HG03460 (cell line): ENCODE data around the gene NAGA.
A peak's percentile ranks its signal among the peaks of the same experiment; 100 is the strongest.
"Not testable (repeated sequence)": the region's sequence is repeated elsewhere in the genome, so short reads cannot be mapped to it uniquely, and the experiment has no call there.

Experiments used
- ATAC-seq: cut with Tn5 transposase; IDR thresholded peaks from one replicate; pipeline ENCODE4 v1.9.1; 2021; ENCODE audit not compliant: unreplicated experiment

The NAGA gene

DNA sequence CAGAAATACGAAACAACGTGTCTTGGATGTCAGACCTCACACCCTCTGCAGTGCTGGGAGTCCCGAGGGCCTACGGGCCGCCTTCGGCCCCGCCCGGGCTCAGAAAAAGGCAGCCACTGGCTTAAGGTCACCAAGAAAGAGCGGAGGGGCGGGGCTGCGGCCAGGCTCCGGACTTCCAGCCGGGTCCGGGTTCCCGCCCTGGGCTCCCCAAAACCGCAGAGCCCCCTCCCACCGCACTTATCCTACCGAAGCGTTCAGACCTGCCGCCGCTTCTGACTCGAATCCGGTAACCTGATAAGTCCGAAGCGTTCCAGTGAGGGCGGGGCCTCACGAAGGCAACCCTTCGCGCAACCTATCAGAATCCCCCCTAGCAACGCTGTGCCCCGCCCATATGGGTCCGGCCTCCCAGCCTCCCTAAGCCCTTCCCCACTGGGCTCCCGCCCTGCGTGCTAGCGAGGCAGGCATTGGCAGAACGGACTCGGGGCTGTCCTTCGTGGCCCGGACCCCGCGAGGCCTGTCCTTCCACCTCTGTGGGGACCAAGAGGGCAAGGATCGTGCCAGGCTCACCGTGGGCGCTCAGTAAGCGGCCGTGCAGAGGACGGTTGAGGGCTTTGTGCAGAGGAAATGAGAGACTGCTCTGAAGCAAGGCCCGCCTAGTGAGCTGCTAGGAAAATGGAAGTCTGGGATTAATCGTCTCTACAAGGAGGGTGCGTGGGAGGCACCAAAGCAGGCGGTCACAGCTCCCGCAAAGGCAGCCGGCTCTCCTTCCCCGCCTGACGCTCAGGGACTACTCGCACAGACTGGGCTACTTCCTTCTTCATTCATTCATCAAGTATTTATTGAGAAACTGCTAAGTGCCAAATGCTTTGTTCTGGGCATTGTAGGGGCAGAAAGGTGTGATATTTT lies at the start of gene NAGA:
TSS of gene NAGA (minus strand) at position 296 of the 906 bp plus-strand sequence. CDS start 515 bp downstream, outside the sequence.
- peak; percentile 85 for ATAC-seq

DNA sequence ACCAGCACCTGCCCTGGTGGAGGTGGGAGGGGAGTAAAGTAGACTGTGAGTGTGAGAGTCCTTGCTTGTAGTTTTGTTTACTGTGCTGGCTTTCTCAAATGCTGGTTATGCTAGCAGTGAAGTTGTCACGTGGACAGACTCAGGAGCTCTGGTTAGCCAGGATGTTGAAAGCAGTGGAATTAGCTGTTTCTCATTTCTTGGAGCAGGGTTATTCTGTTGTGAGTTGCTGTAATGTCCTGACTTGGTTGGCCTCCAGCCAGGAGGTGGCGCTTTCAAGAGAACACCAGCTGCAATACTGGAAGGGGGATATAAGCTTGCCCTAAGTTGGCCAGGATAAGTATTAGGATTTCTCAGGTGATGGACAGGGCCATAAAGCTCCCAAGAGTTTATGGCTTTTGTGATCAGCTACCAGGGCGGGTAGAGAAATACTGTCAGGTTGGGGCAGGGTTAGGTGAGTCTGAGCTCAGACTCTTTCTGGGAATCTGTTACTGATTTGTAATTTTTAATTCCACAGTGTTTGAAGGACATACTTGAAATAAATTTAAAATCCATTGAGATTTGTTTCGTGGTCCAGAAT lies 46.3 kb upstream of the NAGA start:
- no peak for ATAC-seq

DNA sequence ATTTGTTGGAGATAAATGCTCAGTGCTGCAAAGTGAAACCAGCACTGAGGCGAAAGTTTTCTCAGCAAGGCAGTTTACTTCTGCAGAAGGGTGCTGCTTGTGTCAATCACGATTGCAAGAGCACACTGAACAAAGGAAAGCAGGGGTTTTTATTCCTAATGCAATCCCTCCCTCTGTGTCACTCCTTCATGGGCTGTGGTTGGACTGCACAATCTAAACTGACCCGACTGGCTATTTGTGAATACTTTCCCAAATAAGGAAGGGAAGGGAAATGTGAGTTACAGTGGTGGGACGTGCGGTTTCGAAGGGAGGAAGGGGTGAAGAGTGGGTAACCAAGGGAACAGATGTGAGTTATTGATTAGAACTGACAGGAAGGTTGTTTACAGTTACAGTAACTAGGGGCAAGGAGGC lies 44.8 kb upstream of the NAGA start:
- not testable (repeated sequence) for ATAC-seq

DNA sequence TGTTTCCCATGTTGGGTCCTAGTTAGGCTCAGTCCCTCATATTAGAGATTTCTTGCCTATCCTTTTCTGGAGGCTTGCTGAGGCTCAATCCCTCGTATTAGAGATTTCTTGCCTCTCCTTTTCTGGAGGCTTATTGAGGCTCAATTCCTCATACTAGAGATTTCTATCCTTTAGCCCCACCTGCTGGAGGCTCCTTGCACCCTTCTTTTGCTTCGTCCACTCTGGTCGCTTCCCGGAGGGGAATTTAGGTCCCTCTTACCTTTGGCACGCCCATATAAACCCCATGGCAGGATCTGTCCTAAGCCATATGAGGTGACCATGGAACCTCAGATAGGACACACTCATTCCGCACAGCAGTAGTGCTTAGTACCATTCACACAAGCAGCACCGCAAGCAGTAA lies 44.1 kb upstream of the NAGA start:
- ATAC-seq, result no peak

DNA sequence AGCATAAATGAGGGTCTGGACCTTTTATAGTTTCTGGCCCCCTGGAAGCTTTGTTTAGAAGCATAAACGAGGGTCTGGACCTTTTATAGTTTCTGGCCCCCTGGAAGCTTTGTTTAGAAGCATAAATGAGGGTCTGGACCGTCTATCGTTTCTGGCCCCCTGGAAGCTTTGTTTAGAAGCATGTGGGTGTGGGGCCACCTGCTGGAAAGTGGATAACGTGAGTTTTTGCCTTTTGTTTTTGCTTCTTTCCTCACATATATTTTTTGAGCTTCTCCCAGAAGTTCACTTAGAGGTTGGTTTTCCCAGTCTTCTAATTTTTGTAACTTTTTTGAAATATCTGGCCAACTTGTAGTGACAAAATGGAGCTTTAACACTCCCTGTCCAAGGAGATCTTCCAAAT lies 42.2 kb upstream of the NAGA start:
- ATAC-seq, result not testable (repeated sequence)

DNA sequence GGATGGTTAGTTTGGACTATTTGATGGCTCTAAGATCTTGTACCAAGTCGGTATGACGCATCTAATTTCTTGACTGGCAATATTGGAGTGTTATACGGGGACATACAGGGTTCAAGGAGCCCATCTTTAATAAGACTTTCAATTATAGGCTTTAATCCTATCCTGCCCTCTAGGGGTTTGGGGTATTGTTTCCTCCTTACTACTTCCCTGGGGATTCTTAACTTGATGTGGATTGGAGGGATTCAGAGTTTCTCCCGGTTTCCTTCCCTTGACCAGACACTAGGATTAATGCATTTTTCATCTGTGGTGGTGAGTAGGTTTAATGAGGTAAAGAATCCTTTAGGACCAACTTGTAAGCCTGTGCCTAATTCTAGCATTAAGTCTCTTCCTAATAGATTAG lies 41.2 kb upstream of the NAGA start:
- no peak for ATAC-seq

DNA sequence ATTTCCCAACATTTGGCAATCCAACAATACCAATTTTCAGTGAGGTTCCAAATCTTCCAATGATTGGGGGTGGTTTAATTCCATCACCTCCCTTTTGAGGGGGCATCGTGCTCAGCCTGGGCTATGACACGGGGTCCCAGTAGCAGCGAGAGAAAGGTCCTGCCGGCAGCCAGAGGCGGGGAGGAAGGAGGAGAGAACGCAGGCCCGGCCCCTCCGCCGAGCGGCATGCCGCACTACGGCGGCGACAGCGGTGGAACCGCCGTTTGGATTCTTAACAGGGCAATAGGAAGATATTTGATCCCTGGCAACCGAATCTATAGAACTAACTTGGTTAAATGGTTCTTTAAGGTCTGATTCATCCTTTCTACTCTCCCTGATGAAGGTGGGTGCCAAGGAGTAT lies 38.2 kb upstream of the NAGA start:
- no peak for ATAC-seq

DNA sequence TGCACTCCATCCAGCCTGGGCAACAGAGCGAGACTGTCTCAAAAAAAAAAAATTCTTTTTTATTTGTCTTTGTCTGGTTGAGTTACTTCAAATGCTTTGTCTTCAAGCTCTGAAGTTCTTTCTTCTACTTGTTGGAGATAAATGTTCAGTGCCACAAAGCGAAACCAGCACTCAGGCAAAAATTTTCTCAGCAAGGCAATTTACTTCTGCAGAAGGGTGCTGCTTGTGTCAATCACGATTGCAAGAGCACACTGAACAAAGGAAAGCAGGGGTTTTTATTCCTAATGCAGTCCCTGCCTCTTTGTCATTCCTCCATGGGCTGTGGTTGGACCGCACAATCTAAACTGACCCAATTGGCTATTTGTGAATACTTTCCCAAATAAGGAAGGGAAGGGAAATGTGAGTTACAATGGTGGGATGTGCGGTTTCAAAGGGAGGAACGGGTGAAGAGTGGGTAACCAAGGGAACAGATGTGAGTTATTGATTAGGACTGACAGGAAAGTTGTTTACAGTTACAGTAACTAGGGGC lies 33.8 kb upstream of the NAGA start:
- ATAC-seq, result not testable (repeated sequence)

DNA sequence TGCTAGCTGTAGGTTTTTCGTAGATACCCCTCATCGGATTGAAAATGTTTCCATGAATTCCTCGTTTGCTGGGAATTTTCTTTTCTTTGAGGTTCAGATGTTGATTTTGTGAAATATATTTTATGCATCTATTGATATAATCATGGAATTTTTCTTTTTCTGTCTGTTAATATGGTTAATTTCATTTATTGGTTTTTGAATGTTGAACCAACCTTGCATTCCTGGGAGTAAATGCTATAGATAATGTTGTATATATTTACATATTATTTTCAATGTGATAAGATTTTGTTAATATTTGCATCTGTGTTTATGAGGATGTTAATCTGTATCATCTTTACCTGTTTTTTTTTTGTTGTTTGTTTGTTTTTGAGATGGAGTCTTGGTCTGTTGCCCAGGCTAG lies 30.6 kb upstream of the NAGA start:
- ATAC-seq, result no peak

DNA sequence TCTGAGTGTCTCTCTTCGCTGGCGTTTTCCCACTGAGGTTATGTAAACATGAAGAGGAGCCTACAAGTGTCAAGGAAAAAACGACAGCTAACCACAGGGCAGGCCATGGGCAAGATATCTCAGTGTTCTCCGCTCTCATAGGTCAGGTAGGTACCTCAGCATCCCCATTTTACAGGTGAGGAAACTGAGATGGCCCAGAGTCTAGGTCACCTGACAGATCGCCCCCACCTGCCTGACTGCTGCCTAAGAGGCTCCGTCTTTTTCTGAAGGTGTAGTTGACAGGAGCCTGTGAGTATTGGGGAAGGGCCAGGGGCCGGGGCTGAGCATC lies 20.8 kb upstream of the NAGA start:
- no peak for ATAC-seq

DNA sequence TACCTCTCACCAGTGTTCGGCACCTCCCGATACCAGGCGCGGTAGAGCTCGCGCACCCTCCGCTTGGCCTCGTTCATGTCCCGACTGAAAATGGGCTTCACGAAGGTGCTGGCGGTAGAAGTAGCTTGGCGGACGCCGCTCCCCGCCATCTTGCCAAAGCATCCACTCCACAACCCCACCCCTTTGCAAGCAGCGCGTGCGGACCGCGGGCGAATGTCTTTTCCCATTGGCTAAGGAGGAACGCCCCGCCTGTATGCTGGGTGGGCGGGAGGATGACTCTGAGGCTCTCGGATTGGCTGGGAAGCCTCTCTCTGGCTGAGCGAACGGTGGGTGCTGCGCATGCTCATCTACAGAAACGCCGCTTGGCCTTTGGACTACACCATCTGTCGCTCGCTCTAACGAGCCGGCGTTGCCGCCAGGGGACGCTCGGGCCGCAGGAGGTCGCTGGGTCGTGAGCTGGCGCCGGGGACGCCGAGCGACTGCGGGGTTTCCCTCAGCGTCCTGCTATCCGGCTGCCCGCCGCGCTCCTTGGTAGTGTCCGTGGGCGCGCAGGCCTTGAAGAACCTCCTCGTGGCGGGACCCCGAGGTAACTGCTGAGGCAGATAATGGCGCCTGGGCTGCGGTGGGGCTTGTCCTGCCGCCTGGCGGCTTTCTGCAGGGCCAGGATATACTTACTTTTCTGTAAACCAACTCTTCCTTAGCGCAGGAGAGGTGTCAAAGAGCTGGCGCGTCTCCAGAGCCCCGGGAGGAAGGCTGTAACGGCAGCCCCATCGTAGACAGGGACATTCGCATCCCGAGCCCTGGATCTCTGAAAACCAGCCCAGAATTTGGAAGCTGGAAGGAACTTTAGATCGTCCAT lies 20.2 kb upstream of the NAGA start, which contains the start of gene NDUFA6:
TSS of gene NDUFA6 (minus strand) at position 177 of the 859 bp plus-strand sequence. CDS start at position 149, 28 bp downstream.
- peak; percentile 85 for ATAC-seq

DNA sequence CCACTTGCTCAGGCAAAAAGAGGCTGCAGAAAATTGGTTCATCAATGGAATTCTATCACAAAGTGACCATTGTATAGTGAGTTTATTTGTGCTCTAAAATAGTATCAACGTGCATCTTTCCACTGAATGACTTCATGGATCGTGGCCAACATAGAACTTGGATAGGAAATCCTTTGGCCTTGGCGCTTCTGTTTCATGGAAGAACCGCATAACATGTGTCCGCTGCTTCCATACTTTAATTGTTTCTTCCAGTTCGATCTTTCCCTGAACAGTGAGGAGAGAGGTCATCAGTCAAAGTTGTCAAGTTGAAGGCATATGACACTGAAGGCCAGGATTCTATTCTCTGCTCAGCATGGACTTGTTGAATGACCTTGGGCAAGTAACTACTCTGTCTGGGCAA lies 15.4 kb upstream of the NAGA start:
- no peak for ATAC-seq

DNA sequence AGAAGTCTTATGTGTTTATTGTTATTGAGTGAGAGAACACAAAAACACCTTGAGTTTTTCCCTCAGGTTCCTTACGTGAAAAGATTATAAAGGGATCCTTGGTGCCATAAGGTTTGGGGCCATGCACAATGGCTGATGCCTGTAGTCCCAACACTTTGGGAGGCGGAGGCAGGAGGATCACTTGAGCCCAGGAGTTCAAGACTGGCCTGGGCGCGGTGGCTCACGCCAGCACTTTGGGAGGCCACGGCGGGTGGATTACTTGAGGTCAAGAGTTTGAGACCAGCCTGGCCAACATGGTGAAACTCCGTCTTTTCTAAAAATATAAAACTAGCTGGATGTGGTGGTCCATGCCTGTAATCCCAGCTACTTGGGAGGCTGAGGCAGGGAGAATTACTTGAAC lies 14.3 kb upstream of the NAGA start:
- no peak for ATAC-seq

DNA sequence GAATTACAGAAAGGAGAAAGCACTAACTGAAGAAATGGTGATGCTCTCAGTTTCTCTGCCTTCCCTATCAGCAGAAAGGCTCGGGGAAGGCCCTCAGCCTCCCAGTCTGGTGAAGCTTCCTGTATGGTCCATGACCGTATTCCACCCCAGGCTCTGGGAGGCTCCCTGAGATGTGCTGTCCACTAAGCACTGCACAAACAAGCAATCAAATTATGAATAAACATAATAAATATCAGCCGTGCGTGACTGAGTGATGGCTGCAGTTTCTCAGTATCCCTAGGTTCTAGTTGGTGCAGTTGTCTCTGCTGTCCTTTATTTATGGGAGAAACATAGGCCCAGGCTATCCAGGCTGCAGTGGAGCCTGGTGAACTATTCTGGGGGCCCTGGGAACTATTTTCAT lies 12.5 kb upstream of the NAGA start:
- no peak for ATAC-seq

DNA sequence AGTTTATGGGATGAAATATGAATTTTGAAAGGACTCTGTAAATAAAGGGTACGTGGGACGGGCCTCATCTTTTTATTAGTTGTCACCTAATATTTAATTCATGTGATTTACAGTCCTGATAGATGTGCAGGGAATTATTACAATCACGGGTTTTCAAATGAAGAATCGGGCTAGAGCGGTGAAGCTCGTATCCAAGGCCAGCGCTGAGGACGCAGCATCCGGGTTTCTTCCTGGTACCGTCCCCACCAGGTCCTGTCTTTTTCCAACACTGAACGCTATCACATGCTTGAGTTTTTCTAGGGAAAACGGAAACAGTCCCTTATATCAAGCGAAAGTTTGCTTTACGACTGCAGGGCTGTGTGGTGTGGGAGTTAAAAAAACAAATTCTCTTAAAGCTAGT lies 9.7 kb upstream of the NAGA start:
- ATAC-seq, result no peak

DNA sequence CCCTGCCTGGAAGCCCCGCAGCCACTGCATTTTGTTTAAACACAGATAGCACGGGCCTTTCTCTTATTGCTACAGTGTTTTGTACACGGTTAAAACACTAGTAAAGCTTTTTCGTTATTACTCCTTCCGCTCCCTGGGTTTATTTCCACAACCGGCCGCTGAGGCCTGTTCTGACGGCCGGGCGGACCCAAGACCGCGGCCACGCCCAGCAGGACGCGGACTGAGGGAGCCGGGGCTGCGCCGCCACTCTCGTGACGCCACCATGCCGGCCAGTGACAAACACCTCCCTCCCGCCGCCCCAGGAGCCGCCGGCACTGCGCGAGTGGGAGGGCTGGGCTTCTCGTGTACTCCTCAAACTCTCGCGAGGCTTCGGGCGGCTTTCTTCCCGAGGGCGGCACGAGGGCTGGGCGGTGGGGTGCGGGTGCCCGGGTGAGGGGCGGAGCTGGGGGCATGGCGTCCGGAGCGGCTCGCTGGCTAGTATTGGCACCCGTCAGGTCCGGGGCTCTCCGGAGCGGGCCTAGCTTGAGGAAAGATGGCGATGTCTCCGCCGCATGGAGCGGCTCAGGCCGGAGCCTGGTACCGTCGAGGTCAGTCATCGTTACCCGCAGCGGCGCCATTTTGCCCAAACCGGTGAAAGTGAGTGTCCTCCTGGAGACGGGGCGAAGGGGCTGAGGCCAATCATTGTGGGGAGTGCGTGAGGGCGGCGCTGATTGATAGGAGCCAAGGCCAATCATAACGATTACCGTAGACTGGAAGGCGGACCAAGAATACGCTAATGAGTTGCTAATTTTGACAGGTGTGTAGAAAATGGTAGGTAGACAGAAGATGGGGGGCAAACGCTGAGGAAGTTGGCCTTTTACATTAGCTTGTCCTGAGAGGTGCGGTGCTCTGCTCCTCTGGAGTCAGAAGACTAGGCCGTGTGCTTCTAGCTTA lies 9.0 kb upstream of the NAGA start, which contains the start of gene SMDT1:
TSS of gene SMDT1 (plus strand) at position 382 of the 933 bp plus-strand sequence. CDS start at position 451, 69 bp downstream.
- peak; percentile 80 for ATAC-seq

DNA sequence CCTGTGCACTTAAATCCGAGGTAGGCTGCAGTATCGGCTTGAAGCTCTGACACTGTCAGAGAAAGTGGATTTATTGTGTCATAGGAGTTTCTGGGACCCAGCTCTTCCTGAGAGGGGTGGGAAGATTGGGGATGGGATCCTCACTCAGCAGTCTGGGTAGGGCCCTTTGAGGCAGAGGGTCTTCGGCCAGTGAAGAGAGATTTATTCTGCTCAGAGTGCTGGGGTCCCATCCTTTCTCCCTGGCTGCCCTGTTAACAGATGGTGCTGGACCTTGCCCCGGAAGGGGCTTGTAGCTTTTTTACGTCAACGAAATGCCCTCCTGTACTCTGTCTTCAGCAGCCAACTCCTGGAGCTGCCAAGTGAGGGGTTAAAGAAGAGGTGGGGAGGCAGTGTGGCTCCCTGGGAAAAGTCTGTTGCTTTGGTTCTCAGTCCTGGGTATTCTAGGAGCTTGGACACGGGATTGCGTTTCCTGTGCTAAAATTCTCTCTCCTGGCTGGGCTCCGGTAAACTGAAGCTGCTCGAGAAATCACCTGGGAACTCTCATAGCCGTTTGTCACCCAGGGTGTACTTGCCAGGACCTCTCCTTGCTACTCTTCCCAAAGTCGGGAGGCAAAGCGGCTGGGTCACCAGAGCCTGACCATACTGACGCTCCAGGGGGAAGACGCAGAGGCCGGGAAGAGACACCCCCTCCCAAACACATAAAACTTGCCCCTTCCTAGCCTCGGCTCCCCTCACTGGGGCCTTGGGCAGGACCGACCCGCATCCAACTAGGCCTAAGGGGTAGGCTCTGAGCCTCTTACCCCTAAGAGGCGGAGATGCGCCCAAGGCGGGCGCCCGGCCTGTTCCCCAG lies 8.1 kb upstream of the NAGA start:
- no peak for ATAC-seq

DNA sequence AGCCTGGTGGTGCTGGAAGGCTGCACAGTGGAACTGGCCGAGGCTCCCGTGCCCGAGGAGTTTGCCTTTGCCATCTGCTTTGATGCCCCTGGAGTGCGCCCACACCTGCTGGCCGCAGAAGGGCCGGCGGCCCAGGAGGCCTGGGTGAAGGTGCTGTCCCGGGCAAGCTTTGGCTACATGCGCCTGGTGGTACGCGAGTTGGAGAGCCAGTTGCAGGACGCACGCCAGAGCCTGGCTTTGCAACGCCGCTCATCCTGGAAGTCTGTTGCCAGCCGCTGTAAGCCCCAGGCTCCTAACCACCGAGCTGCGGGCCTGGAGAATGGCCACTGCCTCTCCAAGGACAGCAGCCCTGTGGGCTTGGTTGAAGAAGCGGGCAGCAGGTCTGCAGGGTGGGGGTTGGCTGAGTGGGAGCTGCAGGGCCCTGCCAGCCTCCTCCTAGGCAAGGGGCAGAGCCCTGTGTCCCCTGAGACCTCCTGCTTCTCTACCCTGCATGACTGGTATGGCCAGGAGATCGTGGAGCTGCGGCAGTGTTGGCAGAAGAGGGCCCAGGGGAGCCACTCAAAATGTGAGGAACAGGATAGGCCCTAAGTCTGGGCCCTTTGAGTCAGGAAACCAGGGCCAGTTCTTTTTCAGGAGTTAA lies 7.0 kb upstream of the NAGA start:
- no peak for ATAC-seq
